ENCODE results near the gene CDH13.

The CDH13 gene

GRCh38 chr16:83660282-83660681, 1033.5 kb downstream of the CDH13 start:
- Histone ChIP-seq H3K36me3 (ENCODE audit: control insufficient read depth in 1 of 2, insufficient read depth in 2 of 2, low read depth in 1 of 2, low read length in 2 of 2) (no peaks in the 10 kb centered on the region), H3K4me1 (ENCODE audit: control insufficient read depth, insufficient read depth, low read depth, low read length) (no peaks in the 10 kb centered on the region), H2BK15ac (ENCODE audit: low read depth, poor library complexity, severe bottlenecking) (no peak overlapping the region), H3K4ac (ENCODE audit: low read depth in 1 of 2, low read length in 2 of 2) (no peak overlapping the region), H3K4me2 (ENCODE audit: low read length, poor library complexity, severe bottlenecking) (no peak overlapping the region), H2BK12ac (ENCODE audit: low read length in 2 of 2) (no peak overlapping the region), H3K9me3 (ENCODE audit: control insufficient read depth, low read length) (peaks cover 10% of the 10 kb centered on the region), H3K9ac (ENCODE audit: low read length) (no peak overlapping the region), H2AK5ac (ENCODE audit: low read length, severe bottlenecking) (no peak overlapping the region), H4K8ac (ENCODE audit: low read length) (no peak overlapping the region), H3K27ac (ENCODE audit: low read length, poor library complexity, severe bottlenecking) (no peak overlapping the region), H3K79me1 (replicated peaks; ENCODE audit: low read length, poor library complexity, severe bottlenecking) (no peaks in the 10 kb centered on the region), H3K18ac (ENCODE audit: low read depth in 1 of 2, low read length in 2 of 2) (no peak overlapping the region), H2AFZ (ENCODE audit: low read depth, low read length) (no peak overlapping the region), H3K14ac (ENCODE audit: low read length in 2 of 2) (no peak overlapping the region), H3K27me3 (ENCODE audit: control insufficient read depth in 1 of 2, insufficient read depth in 1 of 2, low read length in 2 of 2) (no peaks in the 10 kb centered on the region), H3K4me3 (ENCODE audit: insufficient read depth in 1 of 2, low read depth in 1 of 2, low read length in 2 of 2) (no peak overlapping the region), H2BK5ac (ENCODE audit: low read depth, low read length, poor library complexity, severe bottlenecking) (no peak overlapping the region), H2BK120ac (ENCODE audit: low read depth, low read length) (no peak overlapping the region), H3K23ac (ENCODE audit: low read length in 2 of 2) (no peak overlapping the region), H4K91ac (ENCODE audit: low read length) (no peak overlapping the region)
- no peak for DNase-seq
- 100% methylated on average over 4 of the region's 4 CpGs for WGBS

GRCh38 chr16:83661656-83662055, 1034.9 kb downstream of the CDH13 start:
- H2BK12ac ChIP-seq (ENCODE audit: low read length in 2 of 2): no peak overlapping the region
- no peak overlapping the region for H3K23ac ChIP-seq (ENCODE audit: low read length in 2 of 2)

DNA sequence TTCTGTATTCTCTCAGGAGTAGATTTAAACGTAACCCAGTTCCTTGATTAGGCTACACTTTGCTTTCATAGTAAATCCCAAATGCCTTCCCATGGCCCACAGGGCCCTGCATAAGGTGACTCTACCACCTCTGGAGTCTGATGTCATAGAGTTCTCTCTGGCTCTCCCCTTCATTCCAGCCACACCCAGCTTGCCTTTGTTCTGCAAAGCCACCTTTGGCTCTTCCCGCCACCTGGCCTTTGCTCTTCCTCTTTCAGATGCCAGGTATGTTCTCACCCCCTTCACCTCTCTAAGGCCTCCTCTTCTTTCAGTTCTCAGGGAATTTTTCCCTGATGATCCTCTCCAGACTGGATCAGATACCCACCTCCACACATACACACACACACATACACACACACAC, 1039.7 kb downstream of the CDH13 start:
- H3K27me3 ChIP-seq (ENCODE audit: control insufficient read depth in 1 of 2, insufficient read depth in 1 of 2, low read length in 2 of 2): no peaks in the 10 kb centered on the region
- DNase-seq: no peak
- H4K91ac ChIP-seq (ENCODE audit: low read length): no peak overlapping the region
- no peak overlapping the region for H2BK5ac ChIP-seq (ENCODE audit: low read depth, low read length, poor library complexity, severe bottlenecking)
- H3K18ac ChIP-seq (ENCODE audit: low read depth in 1 of 2, low read length in 2 of 2): no peak overlapping the region
- H3K4me2 ChIP-seq (ENCODE audit: low read length, poor library complexity, severe bottlenecking): no peak overlapping the region
- 97% methylated on average over 2 of the region's 2 CpGs for WGBS
- H3K23ac ChIP-seq (ENCODE audit: low read length in 2 of 2): no peak overlapping the region
- no peak overlapping the region for H3K14ac ChIP-seq (ENCODE audit: low read length in 2 of 2)
- H3K9ac ChIP-seq (ENCODE audit: low read length): no peak overlapping the region
- peaks cover 0 to 2% of the 10 kb centered on the region in 2 experiments for H3K36me3 ChIP-seq (ENCODE audit: control insufficient read depth in 1 of 2, insufficient read depth in 2 of 2, low read depth in 1 of 2, low read length in 2 of 2)
- no peak overlapping the region for H2BK15ac ChIP-seq (ENCODE audit: low read depth, poor library complexity, severe bottlenecking)
- H2AK5ac ChIP-seq (ENCODE audit: low read length, severe bottlenecking): no peak overlapping the region
- no peak overlapping the region for H2BK12ac ChIP-seq (ENCODE audit: low read length in 2 of 2)
- no peak overlapping the region for H3K27ac ChIP-seq (ENCODE audit: low read length, poor library complexity, severe bottlenecking)
- no peak overlapping the region for H2BK120ac ChIP-seq (ENCODE audit: low read depth, low read length)
- no peak overlapping the region for H3K4ac ChIP-seq (ENCODE audit: low read depth in 1 of 2, low read length in 2 of 2)
- no peak overlapping the region for H2AFZ ChIP-seq (ENCODE audit: low read depth, low read length)
- H3K4me1 ChIP-seq (ENCODE audit: control insufficient read depth, insufficient read depth, low read depth, low read length): no peaks in the 10 kb centered on the region
- H3K4me3 ChIP-seq (ENCODE audit: insufficient read depth in 1 of 2, low read depth in 1 of 2, low read length in 2 of 2): no peak overlapping the region
- no peak overlapping the region for H4K8ac ChIP-seq (ENCODE audit: low read length)
- peaks cover 19% of the 10 kb centered on the region for H3K9me3 ChIP-seq (ENCODE audit: control insufficient read depth, low read length)
- H3K79me1 ChIP-seq (replicated peaks; ENCODE audit: low read length, poor library complexity, severe bottlenecking): no peaks in the 10 kb centered on the region

More at GRCh38 chr16:83661656-83662055, 1034.9 kb downstream of the CDH13 start:
- no peak for DNase-seq
- Histone ChIP-seq H3K4me2 (ENCODE audit: low read length, poor library complexity, severe bottlenecking) (no peak overlapping the region), H2BK15ac (ENCODE audit: low read depth, poor library complexity, severe bottlenecking) (no peak overlapping the region), H3K9ac (ENCODE audit: low read length) (no peak overlapping the region), H2BK120ac (ENCODE audit: low read depth, low read length) (no peak overlapping the region), H3K79me1 (replicated peaks; ENCODE audit: low read length, poor library complexity, severe bottlenecking) (no peaks in the 10 kb centered on the region), H3K4me3 (ENCODE audit: insufficient read depth in 1 of 2, low read depth in 1 of 2, low read length in 2 of 2) (no peak overlapping the region), H3K36me3 (ENCODE audit: control insufficient read depth in 1 of 2, insufficient read depth in 2 of 2, low read depth in 1 of 2, low read length in 2 of 2) (no peaks in the 10 kb centered on the region), H4K91ac (ENCODE audit: low read length) (no peak overlapping the region), H3K18ac (ENCODE audit: low read depth in 1 of 2, low read length in 2 of 2) (no peak overlapping the region), H4K8ac (ENCODE audit: low read length) (no peak overlapping the region), H3K14ac (ENCODE audit: low read length in 2 of 2) (no peak overlapping the region), H2BK5ac (ENCODE audit: low read depth, low read length, poor library complexity, severe bottlenecking) (no peak overlapping the region), H3K27me3 (ENCODE audit: control insufficient read depth in 1 of 2, insufficient read depth in 1 of 2, low read length in 2 of 2) (no peaks in the 10 kb centered on the region), H2AFZ (ENCODE audit: low read depth, low read length) (no peak overlapping the region), H3K27ac (ENCODE audit: low read length, poor library complexity, severe bottlenecking) (no peak overlapping the region), H2AK5ac (ENCODE audit: low read length, severe bottlenecking) (no peak overlapping the region), H3K4ac (ENCODE audit: low read depth in 1 of 2, low read length in 2 of 2) (no peak overlapping the region), H3K9me3 (ENCODE audit: control insufficient read depth, low read length) (peaks cover 8% of the 10 kb centered on the region), H3K4me1 (ENCODE audit: control insufficient read depth, insufficient read depth, low read depth, low read length) (no peaks in the 10 kb centered on the region)

- no peak overlapping the region for H4K91ac ChIP-seq (ENCODE audit: low read length)
- H2BK120ac ChIP-seq (ENCODE audit: low read depth, low read length): no peak overlapping the region
- H3K79me1 ChIP-seq (replicated peaks; ENCODE audit: low read length, poor library complexity, severe bottlenecking): no peaks in the 10 kb centered on the region
- no peak overlapping the region for H2AFZ ChIP-seq (ENCODE audit: low read depth, low read length)
- no peak overlapping the region for H3K4me3 ChIP-seq (ENCODE audit: insufficient read depth in 1 of 2, low read depth in 1 of 2, low read length in 2 of 2)
- H3K4me1 ChIP-seq (ENCODE audit: control insufficient read depth, insufficient read depth, low read depth, low read length): no peaks in the 10 kb centered on the region
- peaks cover 0 to 2% of the 10 kb centered on the region in 2 experiments for H3K36me3 ChIP-seq (ENCODE audit: control insufficient read depth in 1 of 2, insufficient read depth in 2 of 2, low read depth in 1 of 2, low read length in 2 of 2)
- no peak overlapping the region for H2BK15ac ChIP-seq (ENCODE audit: low read depth, poor library complexity, severe bottlenecking)
- H3K18ac ChIP-seq (ENCODE audit: low read depth in 1 of 2, low read length in 2 of 2): no peak overlapping the region
- H3K27me3 ChIP-seq (ENCODE audit: control insufficient read depth in 1 of 2, insufficient read depth in 1 of 2, low read length in 2 of 2): no peaks in the 10 kb centered on the region
- H3K27ac ChIP-seq (ENCODE audit: low read length, poor library complexity, severe bottlenecking): no peak overlapping the region
- H3K4me2 ChIP-seq (ENCODE audit: low read length, poor library complexity, severe bottlenecking): no peak overlapping the region
- H3K4ac ChIP-seq (ENCODE audit: low read depth in 1 of 2, low read length in 2 of 2): no peak overlapping the region
- H3K23ac ChIP-seq (ENCODE audit: low read length in 2 of 2): no peak overlapping the region
- no peak overlapping the region for H3K14ac ChIP-seq (ENCODE audit: low read length in 2 of 2)
- no peak overlapping the region for H4K8ac ChIP-seq (ENCODE audit: low read length)
- H2BK12ac ChIP-seq (ENCODE audit: low read length in 2 of 2): no peak overlapping the region
- H3K9me3 ChIP-seq (ENCODE audit: control insufficient read depth, low read length): peaks cover 16% of the 10 kb centered on the region
- no peak overlapping the region for H3K9ac ChIP-seq (ENCODE audit: low read length)
- H2BK5ac ChIP-seq (ENCODE audit: low read depth, low read length, poor library complexity, severe bottlenecking): no peak overlapping the region
- H2AK5ac ChIP-seq (ENCODE audit: low read length, severe bottlenecking): no peak overlapping the region
- WGBS: 92% methylated on average over 5 of the region's 5 CpGs
- DNase-seq: no peak
These were observed 1042.7 kb downstream of the CDH13 start for GRCh38 chr16:83669456-83669855.
